ENCODE data around the gene CACNA1C.

DNA sequence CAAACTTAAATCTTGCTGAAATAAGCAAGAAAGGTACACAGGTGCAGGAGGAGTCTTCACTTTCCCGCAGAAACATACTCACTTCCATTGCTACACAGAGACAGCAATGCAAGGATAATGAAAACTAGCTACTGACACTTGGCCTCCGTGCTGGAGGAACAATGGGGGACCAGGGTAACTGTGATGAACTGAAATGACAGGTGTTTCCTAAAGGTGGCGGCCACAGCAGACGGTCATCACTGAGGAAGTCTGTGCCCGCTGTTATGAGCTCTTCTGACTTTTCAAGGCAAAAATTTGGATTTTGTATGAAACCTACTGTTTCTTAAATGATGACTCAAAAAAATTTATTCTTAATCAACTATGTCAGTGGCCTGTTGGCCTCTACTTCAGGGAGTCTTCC is 189.4 kb downstream of the CACNA1C start:
- TF ChIP-seq POLR2A (IDR thresholded peaks at IDR 0.05; ENCODE audit: low read depth, low read length) = no peak
- TF ChIP-seq POLR2AphosphoS5 (IDR thresholded peaks at IDR 0.05; ENCODE audit: low read depth, low read length) = no peak
- no peak for TF ChIP-seq TAF1 (IDR thresholded peaks at IDR 0.05; ENCODE audit: low read depth, low read length)
- TF ChIP-seq POU2F2 (IDR thresholded peaks at IDR 0.05; ENCODE audit: low read depth, low read length) = no peak
- TF ChIP-seq PAX5 (IDR thresholded peaks at IDR 0.05; ENCODE audit: insufficient read depth, low read length, severe bottlenecking) = no peak
- TF ChIP-seq SPI1 (IDR thresholded peaks at IDR 0.05; ENCODE audit: low read depth, low read length) = no peak

Data from GM12891 (cell line).